ENCODE results near the gene PANX1. TPM values are rescaled to one million over a fixed set of nuclear protein-coding genes. Genes with fewer than 3 reads are reported as not detected.

Gene PANX1
- total RNA-seq, 2 donors from 2014 or later: 12.3 to 15.7 TPM

GRCh38 chr11:94131047-94131717 lies 2.5 kb downstream of the PANX1 start:
- TF ChIP-seq CTCF (IDR thresholded peaks at IDR 0.05): no peak
- Histone ChIP-seq H3K27me3 (no peaks in the 10 kb centered on the region), H3K4me3 (peak overlapping the region in 1 of 2 donors; percentile 11), H3K9me3 (no peaks in the 10 kb centered on the region), H3K27ac (peak overlapping the region; percentile 94 to 97), H3K4me1 (peaks cover 0 to 71% of the 10 kb centered on the region in 2 donors), H3K36me3 (no peaks in the 10 kb centered on the region)
- no peak for DNase-seq (ENCODE audit: low spot score)

- TF ChIP-seq CTCF (IDR thresholded peaks at IDR 0.05): no peak
- Histone ChIP-seq H3K4me1 (peaks cover 0 to 71% of the 10 kb centered on the region in 2 donors), H3K36me3 (no peaks in the 10 kb centered on the region), H3K9me3 (no peaks in the 10 kb centered on the region), H3K27ac (peak overlapping the region; percentile 94 to 97), H3K27me3 (no peaks in the 10 kb centered on the region), H3K4me3 (no peak overlapping the region)
- DNase-seq (ENCODE audit: low spot score): no peak
These were observed 3.1 kb downstream of the PANX1 start for GRCh38 chr11:94131718-94132115.

- H3K9me3 ChIP-seq: no peaks in the 10 kb centered on the region
These were observed 3.5 kb downstream of the PANX1 start for GRCh38 chr11:94132152-94132558.

GRCh38 chr11:94132823-94133408 lies 4.3 kb downstream of the PANX1 start:
- peaks cover 0 to 65% of the 10 kb centered on the region in 2 donors for H3K4me1 ChIP-seq
- H3K36me3 ChIP-seq: no peaks in the 10 kb centered on the region
- H3K9me3 ChIP-seq: no peaks in the 10 kb centered on the region
- no peak for TF ChIP-seq CTCF (IDR thresholded peaks at IDR 0.05)
- H3K27me3 ChIP-seq: no peaks in the 10 kb centered on the region
- no peak overlapping the region for H3K4me3 ChIP-seq
- peak overlapping the region; percentile 10 to 97 for H3K27ac ChIP-seq
- DNase-seq (ENCODE audit: low spot score): no peak

More at GRCh38 chr11:94132152-94132558, 3.5 kb downstream of the PANX1 start:
- no peaks in the 10 kb centered on the region for H3K36me3 ChIP-seq
- H3K4me3 ChIP-seq: no peak overlapping the region
- peak overlapping the region; percentile 10 to 97 for H3K27ac ChIP-seq
- no peaks in the 10 kb centered on the region for H3K27me3 ChIP-seq
- H3K4me1 ChIP-seq: peaks cover 0 to 71% of the 10 kb centered on the region in 2 donors
- peak; percentile 80 for DNase-seq (ENCODE audit: low spot score)
- no peak for TF ChIP-seq CTCF (IDR thresholded peaks at IDR 0.05)

GRCh38 chr11:94133752-94134151 lies 5.1 kb downstream of the PANX1 start:
- TF ChIP-seq CTCF (IDR thresholded peaks at IDR 0.05): no peak
- Histone ChIP-seq H3K4me3 (no peak overlapping the region), H3K9me3 (no peaks in the 10 kb centered on the region), H3K27me3 (no peaks in the 10 kb centered on the region), H3K36me3 (no peaks in the 10 kb centered on the region), H3K4me1 (peaks cover 0 to 62% of the 10 kb centered on the region in 2 donors), H3K27ac (peak overlapping the region; percentile 10)
- DNase-seq (ENCODE audit: low spot score): no peak

Data from right atrium auricular region (tissue), 2 donors.